WTC11 (cell line): ENCODE data around the gene OR10H3. TPM values are rescaled to one million over a fixed set of nuclear protein-coding genes. Genes with fewer than 3 reads are reported as not detected.
"Not testable (repeated sequence)": the region's sequence is repeated elsewhere in the genome, so short reads cannot be mapped to it uniquely, and the experiment has no call there.

Experiments
- ATAC-seq: fragments of 200-7000 bp; cut with Tn5 transposase; 2 replicates; pipeline ENCODE4 v1.10.0; 2021; ENCODE audit warnings: mild to moderate bottlenecking, moderate library complexity
- CTCF ChIA-PET: fragments of 300-600 bp; sonication (Branson Sonifier 250); formaldehyde crosslinking; loops from one replicate; lab custom pipeline; 2021; ENCODE audit warnings: antibody characterized with exemption; lab: Charles Lee
- POLR2A ChIA-PET: fragments of 350-600 bp; sonication (Branson Sonifier 250); formaldehyde crosslinking; loops from one replicate; lab custom pipeline; 2021; ENCODE audit warnings: antibody characterized with exemption; lab: Charles Lee
- DNase-seq: peaks from one replicate; pipeline ENCODE4 v3.0.0; 2021; ENCODE audit warnings: low spot score
- H3K27ac Mint-ChIP-seq: 2 replicates; pipeline ENCODE4 v1.8.0; 2021; ENCODE audit warnings: mixed read lengths
- H3K27me3 Mint-ChIP-seq: 2 replicates; pipeline ENCODE4 v1.8.0; 2021; ENCODE audit warnings: low read depth, mild to moderate bottlenecking, moderate library complexity, mixed read lengths
- H3K36me3 Mint-ChIP-seq: 2 replicates; pipeline ENCODE4 v1.8.0; 2021; ENCODE audit warnings: mixed read lengths
- H3K4me1 Mint-ChIP-seq: 2 replicates; pipeline ENCODE4 v1.8.0; 2022; ENCODE audit warnings: mixed read lengths
- H3K4me3 Mint-ChIP-seq: 2 replicates; pipeline ENCODE4 v1.8.0; 2021; ENCODE audit warnings: mild to moderate bottlenecking, moderate library complexity, mixed read lengths
- H3K9me3 Mint-ChIP-seq: 2 replicates; pipeline ENCODE4 v1.8.0; 2021; ENCODE audit warnings: mixed read lengths
- AR ChIP-seq: fragments of 250-450 bp; sonication (Bioruptor Pico); IDR thresholded peaks from 2 replicates; pipeline ENCODE4 v1.9.0; 2021; ENCODE audit warnings: mild to moderate bottlenecking
- CDX4 ChIP-seq: fragments of 250-450 bp; sonication (Bioruptor Pico); IDR thresholded peaks from 2 replicates; pipeline ENCODE4 v1.9.0; 2021; ENCODE audit warnings: moderate library complexity, mild to moderate bottlenecking, inconsistent platforms, borderline replicate concordance
- CREB1 ChIP-seq: sonication (generic); formaldehyde crosslinking; IDR thresholded peaks from 2 replicates; pipeline ENCODE4 v1.8.0; 2023; ENCODE audit warnings: mild to moderate bottlenecking, missing genetic modification reagents
- EMX1 ChIP-seq: fragments of 250-450 bp; sonication (Bioruptor Pico); IDR thresholded peaks from 2 replicates; pipeline ENCODE4 v1.8.0; 2021; ENCODE audit warnings: mild to moderate bottlenecking
- ESRRA ChIP-seq: sonication (generic); formaldehyde crosslinking; IDR thresholded peaks from 2 replicates; pipeline ENCODE4 v1.8.1; 2022; ENCODE audit warnings: mild to moderate bottlenecking, missing genetic modification reagents, borderline replicate concordance
- FOXJ3 ChIP-seq: sonication (generic); formaldehyde crosslinking; IDR thresholded peaks from 2 replicates; pipeline ENCODE4 v1.9.0; 2021; ENCODE audit warnings: missing genetic modification reagents, mild to moderate bottlenecking, borderline replicate concordance
- FOXK1 ChIP-seq: sonication (generic); formaldehyde crosslinking; IDR thresholded peaks from 2 replicates; pipeline ENCODE4 v1.8.0; 2022; ENCODE audit warnings: mild to moderate bottlenecking, moderate library complexity, missing genetic modification reagents
- IRF2 ChIP-seq: sonication (generic); formaldehyde crosslinking; IDR thresholded peaks from 2 replicates; pipeline ENCODE4 v1.8.0; 2022; ENCODE audit warnings: low read depth, missing genetic modification reagents, borderline replicate concordance
- JUN ChIP-seq: sonication (generic); formaldehyde crosslinking; IDR thresholded peaks from 2 replicates; pipeline ENCODE4 v1.8.0; 2023; ENCODE audit warnings: mild to moderate bottlenecking, missing genetic modification reagents
- KAT7 ChIP-seq: sonication (generic); formaldehyde crosslinking; IDR thresholded peaks from 2 replicates; pipeline ENCODE4 v1.8.1; 2023; ENCODE audit warnings: missing genetic modification reagents, mild to moderate bottlenecking, borderline replicate concordance
- PREB ChIP-seq: sonication (generic); formaldehyde crosslinking; IDR thresholded peaks from 2 replicates; pipeline ENCODE4 v1.8.1; 2022; ENCODE audit warnings: mild to moderate bottlenecking, missing genetic modification reagents, moderate library complexity, borderline replicate concordance
- SOX15 ChIP-seq: fragments of 250-450 bp; sonication (Bioruptor Pico); IDR thresholded peaks from 2 replicates; pipeline ENCODE4 v1.9.0; 2021; ENCODE audit warnings: mild to moderate bottlenecking
- ZNF317 ChIP-seq: sonication (generic); formaldehyde crosslinking; IDR thresholded peaks from 2 replicates; pipeline ENCODE4 v1.8.1; 2023; ENCODE audit warnings: low read depth, mild to moderate bottlenecking, moderate library complexity, missing genetic modification reagents, borderline replicate concordance
- ZNF396 ChIP-seq: fragments of 250-450 bp; sonication (Bioruptor Pico); IDR thresholded peaks from 2 replicates; pipeline ENCODE4 v1.8.0; 2021; ENCODE audit warnings: mild to moderate bottlenecking, moderate library complexity, borderline replicate concordance
- ZNF425 ChIP-seq: fragments of 250-450 bp; sonication (Bioruptor Pico); conservative IDR thresholded peaks from 2 replicates; pipeline ENCODE4 v1.9.0; 2021; ENCODE audit warnings: mild to moderate bottlenecking
- total RNA-seq: library from RNA; stranded (reverse); gene quantifications from 3 replicates; pipeline ENCODE4 v1.2.3, GENCODE V29; 2021
- TF ChIP-seq, protein P1 (sequence below): sonication (generic); formaldehyde crosslinking; IDR thresholded peaks from 2 replicates; pipeline ENCODE4 v1.8.1; 2023; ENCODE audit warnings: mild to moderate bottlenecking, missing genetic modification reagents, moderate library complexity
- TF ChIP-seq, protein P2 (sequence below): sonication (generic); formaldehyde crosslinking; IDR thresholded peaks from 2 replicates; pipeline ENCODE4 v1.8.1; 2023; ENCODE audit warnings: mild to moderate bottlenecking, missing genetic modification reagents, borderline replicate concordance
- TF ChIP-seq, protein P3 (sequence below): sonication (generic); formaldehyde crosslinking; IDR thresholded peaks from 2 replicates; pipeline ENCODE4 v1.8.0; 2023; ENCODE audit warnings: mild to moderate bottlenecking, missing genetic modification reagents

OR10H3 gene
- total RNA-seq, 1 experiment from 2014 or later = not detected

DNA sequence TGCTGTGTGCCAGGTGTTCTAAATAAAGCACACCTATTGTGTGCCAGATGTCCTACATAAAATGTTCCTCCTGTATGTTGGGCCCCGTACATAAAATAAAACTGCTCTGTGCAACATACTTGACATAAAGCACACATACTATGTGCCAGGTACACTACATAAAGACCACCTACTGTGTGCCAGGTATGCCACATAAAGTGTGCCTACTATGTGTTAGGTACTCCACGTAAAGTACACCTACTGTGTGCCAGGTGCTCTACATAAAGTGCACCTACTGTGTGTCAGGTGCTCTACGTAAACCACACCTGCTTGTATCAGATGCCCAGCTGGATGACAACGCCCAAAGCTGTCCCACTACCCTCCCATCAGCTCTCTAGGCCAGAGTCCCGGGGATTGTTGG lies 43.9 kb downstream of the OR10H3 start (continued):
- TF ChIP-seq JUN (CRISPR knock-in tag) (no peak), CREB1 (CRISPR knock-in tag) (no peak), CDX4 (CRISPR knock-in tag) (no peak), PREB (CRISPR knock-in tag) (no peak)
- TF ChIP-seq, protein P1, sequence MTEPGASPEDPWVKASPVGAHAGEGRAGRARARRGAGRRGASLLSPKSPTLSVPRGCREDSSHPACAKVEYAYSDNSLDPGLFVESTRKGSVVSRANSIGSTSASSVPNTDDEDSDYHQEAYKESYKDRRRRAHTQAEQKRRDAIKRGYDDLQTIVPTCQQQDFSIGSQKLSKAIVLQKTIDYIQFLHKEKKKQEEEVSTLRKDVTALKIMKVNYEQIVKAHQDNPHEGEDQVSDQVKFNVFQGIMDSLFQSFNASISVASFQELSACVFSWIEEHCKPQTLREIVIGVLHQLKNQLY = no peak

DNA sequence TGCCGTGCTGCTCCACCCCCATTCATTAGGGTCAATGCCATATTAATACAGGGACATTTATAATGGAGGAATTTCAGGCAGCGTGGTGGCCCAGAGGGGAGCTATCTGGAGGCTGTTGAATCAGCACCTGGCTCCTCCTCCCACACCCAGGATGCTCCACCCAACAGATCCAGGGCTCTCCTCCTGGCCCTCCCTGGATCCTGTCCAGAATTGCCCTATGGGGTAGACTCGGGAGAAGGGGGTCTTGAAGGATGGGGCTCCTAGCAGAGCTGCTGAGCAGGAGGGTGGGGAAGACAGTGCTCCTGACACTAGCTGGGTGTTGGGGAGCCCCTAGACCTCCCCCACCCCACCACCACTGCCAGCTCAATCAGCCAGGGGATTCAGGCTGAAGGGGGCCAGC lies 44.4 kb downstream of the OR10H3 start:
- ChIA-PET POLR2A (no interaction called here), CTCF (no interaction called here)
- DNase-seq (no peak), ATAC-seq (no peak)
- peaks cover 38% of the 10 kb centered on the region for H3K36me3 Mint-ChIP-seq
- TF ChIP-seq, protein P2, sequence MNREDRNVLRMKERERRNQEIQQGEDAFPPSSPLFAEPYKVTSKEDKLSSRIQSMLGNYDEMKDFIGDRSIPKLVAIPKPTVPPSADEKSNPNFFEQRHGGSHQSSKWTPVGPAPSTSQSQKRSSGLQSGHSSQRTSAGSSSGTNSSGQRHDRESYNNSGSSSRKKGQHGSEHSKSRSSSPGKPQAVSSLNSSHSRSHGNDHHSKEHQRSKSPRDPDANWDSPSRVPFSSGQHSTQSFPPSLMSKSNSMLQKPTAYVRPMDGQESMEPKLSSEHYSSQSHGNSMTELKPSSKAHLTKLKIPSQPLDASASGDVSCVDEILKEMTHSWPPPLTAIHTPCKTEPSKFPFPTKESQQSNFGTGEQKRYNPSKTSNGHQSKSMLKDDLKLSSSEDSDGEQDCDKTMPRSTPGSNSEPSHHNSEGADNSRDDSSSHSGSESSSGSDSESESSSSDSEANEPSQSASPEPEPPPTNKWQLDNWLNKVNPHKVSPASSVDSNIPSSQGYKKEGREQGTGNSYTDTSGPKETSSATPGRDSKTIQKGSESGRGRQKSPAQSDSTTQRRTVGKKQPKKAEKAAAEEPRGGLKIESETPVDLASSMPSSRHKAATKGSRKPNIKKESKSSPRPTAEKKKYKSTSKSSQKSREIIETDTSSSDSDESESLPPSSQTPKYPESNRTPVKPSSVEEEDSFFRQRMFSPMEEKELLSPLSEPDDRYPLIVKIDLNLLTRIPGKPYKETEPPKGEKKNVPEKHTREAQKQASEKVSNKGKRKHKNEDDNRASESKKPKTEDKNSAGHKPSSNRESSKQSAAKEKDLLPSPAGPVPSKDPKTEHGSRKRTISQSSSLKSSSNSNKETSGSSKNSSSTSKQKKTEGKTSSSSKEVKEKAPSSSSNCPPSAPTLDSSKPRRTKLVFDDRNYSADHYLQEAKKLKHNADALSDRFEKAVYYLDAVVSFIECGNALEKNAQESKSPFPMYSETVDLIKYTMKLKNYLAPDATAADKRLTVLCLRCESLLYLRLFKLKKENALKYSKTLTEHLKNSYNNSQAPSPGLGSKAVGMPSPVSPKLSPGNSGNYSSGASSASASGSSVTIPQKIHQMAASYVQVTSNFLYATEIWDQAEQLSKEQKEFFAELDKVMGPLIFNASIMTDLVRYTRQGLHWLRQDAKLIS (CRISPR knock-in tag) = no peak
- TF ChIP-seq ZNF396 (no peak), IRF2 (CRISPR knock-in tag) (no peak), ESRRA (CRISPR knock-in tag) (no peak), SOX15 (CRISPR knock-in tag) (no peak), AR (CRISPR knock-in tag) (no peak), ZNF317 (no peak), EMX1 (CRISPR knock-in tag) (no peak), ZNF425 (CRISPR knock-in tag) (no peak), FOXK1 (CRISPR knock-in tag) (no peak), FOXJ3 (no peak), KAT7 (CRISPR knock-in tag) (no peak)
- TF ChIP-seq, protein P3, sequence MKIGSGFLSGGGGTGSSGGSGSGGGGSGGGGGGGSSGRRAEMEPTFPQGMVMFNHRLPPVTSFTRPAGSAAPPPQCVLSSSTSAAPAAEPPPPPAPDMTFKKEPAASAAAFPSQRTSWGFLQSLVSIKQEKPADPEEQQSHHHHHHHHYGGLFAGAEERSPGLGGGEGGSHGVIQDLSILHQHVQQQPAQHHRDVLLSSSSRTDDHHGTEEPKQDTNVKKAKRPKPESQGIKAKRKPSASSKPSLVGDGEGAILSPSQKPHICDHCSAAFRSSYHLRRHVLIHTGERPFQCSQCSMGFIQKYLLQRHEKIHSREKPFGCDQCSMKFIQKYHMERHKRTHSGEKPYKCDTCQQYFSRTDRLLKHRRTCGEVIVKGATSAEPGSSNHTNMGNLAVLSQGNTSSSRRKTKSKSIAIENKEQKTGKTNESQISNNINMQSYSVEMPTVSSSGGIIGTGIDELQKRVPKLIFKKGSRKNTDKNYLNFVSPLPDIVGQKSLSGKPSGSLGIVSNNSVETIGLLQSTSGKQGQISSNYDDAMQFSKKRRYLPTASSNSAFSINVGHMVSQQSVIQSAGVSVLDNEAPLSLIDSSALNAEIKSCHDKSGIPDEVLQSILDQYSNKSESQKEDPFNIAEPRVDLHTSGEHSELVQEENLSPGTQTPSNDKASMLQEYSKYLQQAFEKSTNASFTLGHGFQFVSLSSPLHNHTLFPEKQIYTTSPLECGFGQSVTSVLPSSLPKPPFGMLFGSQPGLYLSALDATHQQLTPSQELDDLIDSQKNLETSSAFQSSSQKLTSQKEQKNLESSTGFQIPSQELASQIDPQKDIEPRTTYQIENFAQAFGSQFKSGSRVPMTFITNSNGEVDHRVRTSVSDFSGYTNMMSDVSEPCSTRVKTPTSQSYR (CRISPR knock-in tag) = no peak
- H3K27me3 Mint-ChIP-seq = peaks cover 15% of the 10 kb centered on the region
- no peak overlapping the region for H3K4me3 Mint-ChIP-seq
- no peaks in the 10 kb centered on the region for H3K4me1 Mint-ChIP-seq
- no peak overlapping the region for H3K27ac Mint-ChIP-seq
- peaks cover 52% of the 10 kb centered on the region for H3K9me3 Mint-ChIP-seq

- peaks cover 52% of the 10 kb centered on the region for H3K9me3 Mint-ChIP-seq
- H3K4me3 Mint-ChIP-seq, H3K4me1 Mint-ChIP-seq, POLR2A ChIA-PET, CTCF ChIA-PET, ATAC-seq, DNase-seq, H3K27ac Mint-ChIP-seq: not testable (repeated sequence)
- H3K27me3 Mint-ChIP-seq = peaks cover 16% of the 10 kb centered on the region
- peaks cover 38% of the 10 kb centered on the region for H3K36me3 Mint-ChIP-seq
Observed at GRCh38 chr19:15782896-15783295, 45.1 kb downstream of the OR10H3 start.
